ENCODE results near the gene BMP6.

BMP6 gene

DNA sequence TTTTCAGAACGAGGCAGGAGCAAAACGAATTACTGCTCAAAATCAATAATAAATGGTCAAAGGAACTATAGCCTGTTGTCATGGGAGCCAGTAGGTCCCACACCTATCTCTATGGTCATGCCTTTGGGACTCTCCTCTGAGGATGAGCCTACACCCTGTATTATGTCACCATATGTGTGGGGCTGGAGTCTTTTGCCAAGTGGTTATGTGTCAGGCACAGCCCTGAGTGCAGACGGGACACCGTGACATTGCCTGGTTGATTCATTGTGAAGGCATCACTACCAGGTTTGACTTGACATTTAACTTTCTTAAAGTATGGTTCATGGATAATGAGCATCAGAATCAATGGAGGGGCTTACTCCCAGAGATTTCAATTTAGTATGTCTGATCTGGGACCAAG, 23.6 kb downstream of the BMP6 start:
- DNase-seq, result no peak

DNA sequence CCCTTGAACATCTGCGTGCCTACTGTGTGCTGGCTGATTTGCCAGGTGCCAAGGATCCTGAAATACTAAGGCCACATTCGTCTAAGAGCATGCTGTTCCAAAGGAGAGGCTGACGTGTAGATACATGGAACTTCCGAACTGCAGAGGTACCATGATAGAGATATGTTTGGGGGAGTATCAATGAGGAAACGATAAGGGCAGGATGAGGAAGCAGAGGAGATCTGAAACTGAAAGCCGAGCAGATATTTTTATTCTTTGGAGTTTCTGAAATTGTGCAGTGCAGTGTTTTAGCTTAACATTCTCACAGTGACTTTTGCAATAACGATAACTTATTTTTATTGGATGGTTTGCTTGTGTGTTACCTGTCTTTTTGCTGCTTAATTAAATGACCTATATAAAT, 24.3 kb downstream of the BMP6 start:
- DNase-seq, result no peak

DNA sequence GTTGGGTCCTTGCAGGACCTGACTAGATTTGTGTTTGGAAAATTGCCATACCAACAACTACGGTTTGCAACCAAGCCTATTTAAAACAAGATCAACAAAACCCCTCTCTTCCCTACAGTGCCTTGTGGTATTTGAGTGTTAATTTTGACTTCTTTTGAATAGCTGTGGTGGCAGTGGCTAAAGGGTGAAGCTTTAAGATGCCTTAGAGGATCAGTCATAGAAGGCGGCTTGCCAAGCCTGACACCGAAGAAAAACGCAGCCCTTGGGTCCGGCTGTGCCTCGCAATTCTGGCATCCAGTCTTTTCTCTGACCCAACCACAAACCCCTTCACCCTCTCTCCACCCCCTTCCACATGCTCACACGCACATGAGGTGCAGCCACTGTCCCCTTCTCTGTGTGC, 32.6 kb downstream of the BMP6 start:
- DNase-seq, result peak; percentile 85

DNA sequence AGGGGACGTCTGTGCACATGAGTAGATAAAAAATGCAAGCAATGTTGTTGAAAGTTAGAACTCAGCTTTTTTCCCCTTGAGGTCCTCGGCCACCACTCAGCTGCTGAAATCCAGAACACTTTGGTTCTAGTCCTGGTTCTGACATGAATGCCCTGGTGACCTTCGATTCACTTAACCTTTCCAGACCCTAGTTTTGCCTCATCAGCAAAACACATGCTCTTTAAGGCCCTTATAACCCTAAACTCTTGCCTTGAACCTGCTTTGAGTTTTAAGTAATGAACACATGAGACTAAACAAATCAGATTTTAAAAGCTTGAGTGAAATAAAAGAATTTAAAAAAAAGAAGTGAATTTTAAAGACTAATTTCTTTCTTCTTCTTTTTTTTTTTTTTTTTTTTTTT, 33.4 kb downstream of the BMP6 start:
- DNase-seq, result no peak

DNA sequence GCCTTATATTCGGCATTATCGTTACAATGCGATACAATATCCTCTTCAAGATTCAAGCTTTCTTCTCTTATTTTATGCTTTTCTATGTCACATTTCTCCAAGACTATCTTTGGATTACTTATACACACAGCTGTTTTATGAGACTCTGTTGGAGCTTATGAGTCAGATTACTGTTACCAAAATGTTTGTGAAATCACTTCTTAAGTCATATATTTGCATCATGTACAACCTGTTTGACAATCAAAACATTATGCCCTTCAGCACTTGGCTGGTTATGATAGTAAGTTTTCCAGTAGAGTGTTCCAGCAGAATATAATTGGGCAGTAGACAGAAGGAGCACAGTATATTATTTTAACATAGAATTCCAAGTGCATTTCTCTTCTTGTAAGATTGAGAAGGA, 35.2 kb downstream of the BMP6 start:
- peak; percentile 15 for DNase-seq

DNA sequence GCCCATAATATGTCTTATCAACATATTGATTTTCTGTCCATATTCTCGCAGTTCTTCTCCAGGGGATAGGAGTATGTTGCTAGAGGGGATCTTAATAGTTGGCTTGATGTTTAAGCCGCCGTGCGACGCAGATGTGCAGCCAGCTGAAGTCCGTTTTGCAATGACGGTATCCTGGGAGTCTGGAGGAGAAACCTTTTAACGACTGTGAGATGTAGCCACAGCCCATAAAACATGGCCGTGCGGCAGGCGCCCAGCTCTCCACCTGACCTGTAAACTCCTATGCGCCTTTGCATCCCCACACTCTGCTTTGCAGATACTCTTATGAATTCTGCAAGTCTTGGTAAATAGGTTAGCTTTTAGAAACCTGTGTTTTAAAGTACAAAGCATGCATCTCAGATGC, 36.9 kb downstream of the BMP6 start:
- DNase-seq, result no peak

DNA sequence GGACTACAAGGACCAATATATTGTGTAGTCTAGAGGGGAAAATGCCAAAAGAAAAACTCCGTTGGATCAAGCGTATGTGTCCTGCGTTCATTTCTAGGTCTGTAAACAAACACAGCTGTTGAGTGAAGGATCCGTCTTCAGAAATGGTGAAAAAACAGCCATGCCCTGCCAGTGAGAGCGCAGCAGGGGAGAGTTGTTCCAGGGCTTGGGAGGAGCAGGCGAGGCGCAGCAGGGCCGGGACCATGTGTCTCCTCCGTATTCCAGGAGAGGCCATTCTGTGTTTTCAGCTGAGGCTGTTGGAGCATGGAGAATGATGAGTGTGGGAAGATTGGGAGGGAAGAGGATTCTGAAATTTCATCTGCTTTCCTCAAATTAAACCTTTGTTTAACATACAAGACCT, 38.0 kb downstream of the BMP6 start:
- DNase-seq, result no peak

DNA sequence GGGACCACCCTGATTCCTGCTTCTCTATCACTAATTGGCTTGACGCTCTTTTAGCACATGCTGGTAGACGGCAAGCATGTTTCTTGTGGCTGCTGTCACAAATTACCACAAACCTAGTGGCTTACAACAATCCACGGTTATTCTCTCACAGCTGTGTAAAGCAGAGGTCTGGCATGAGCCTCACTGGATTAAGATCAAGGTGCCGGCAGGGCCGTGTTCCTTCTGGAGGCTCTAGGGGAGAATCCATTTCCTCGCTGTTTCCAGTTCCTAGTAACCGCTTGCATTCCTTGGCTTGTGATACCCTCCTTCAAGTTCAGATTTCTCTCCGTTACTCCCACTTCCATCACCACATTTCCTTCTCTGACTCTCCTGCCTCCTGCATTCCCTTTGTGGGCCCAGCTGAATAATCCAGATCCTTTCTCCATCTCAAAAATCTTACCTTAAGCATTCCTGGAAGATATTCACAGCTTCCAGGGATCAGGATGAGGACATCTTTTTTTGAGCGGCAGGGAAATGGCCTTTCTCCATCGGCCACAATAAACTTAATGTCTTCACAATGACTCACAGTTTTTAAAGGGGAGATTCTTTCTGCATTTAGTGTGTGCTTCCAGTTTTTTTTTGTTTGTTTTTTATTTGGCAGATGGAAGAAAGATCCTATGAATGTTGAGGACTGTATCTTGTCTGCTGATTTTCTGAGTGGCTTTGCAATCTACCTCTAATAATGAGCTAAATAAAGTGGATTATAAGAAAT, 39.9 kb downstream of the BMP6 start:
- DNase-seq, result no peak

DNA sequence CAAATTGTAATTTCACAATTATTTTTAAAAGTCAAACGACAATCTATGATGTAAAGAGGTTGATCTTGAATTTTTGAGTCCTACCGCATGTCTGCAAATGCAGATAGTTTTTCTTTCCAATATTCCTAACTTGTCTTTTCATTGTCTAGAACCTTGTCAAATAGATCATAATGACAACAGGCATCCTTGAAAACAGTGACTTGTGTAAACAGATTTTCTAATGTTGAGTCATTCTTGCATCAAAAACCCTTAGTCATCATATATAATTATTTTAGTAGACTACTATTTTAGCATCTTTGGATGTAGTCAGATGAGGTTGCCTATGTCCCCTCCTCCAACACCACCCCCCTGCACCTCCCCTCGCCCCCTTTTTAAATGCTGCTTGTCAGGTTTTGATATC, 43.8 kb downstream of the BMP6 start:
- peak; percentile 31 for DNase-seq

DNA sequence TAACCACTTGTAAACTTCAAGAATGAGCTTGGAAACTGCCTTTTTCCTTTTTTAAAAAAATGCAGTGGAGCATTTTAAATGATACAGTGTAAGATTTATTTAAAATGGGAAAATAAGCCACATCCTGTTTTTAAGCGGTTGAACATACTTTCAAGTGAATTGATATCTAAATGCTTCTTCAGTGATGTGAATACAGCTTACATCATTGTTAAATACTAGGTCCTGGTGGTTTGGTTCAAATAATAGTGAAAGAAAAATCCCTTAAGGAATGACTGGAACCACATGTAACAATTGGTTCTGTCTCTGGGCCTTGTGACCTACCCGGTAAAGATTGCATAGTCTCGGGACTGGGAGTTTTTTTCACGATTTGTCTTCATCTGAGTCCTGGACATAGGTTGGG, 44.2 kb downstream of the BMP6 start:
- DNase-seq, result no peak

DNA sequence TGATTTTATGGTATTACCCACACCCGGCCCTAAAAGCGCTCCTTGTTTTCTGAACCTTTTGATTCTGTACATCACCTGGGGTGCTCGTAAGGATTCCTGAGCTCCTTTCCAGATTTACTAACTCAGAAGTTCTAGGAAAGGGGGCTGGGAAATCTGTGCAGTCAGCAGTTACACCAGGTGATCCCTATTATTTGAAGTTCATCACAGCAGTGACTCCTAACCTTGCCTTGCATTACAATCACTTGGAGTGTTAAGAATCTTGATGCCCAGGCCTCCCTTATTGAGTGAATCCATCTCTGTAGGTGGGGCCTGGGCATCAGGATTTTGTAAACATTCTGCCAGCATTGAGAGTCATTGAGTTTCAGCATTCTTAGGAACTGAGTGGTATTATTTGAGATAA, 44.7 kb downstream of the BMP6 start:
- no peak for DNase-seq

DNA sequence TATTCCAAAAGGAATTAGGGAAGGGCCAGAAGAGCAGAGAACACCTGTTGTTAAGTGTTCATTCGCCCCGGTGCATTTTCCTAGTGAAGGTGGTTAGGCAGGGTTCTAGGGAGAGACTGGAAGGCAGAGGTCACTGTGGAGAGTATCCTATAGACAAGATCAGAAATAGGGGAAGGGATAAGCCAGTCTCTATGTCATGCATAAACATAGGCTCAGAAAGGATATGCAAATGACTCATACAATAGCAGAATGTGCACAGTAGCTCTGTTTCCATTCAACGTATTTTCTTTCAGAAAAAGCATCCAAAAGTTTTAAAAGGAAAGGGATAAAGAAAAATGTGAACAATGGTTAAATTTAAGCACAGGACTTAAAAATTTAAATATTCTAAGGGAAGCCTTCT, 47.4 kb downstream of the BMP6 start:
- no peak for DNase-seq

DNA sequence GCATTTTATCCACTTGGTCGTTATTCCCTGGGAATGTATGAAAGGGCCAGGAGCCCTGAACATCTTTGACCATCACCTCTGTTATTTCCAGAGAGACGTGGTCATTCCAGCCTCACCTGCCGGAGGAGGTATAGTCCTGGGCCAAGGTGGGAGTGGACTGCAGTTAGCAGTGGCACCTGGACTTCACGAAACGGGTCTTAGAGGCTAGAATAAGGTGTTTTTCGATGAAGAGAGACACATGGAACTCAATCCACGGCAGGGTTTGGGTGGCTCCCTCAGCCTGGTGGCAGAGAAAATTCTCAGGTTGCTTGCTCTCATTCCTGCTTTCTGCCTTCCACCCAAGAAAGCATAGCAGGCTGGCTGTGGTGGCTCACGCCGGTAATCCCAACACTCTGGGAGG, 48.0 kb downstream of the BMP6 start:
- DNase-seq, result no peak

DNA sequence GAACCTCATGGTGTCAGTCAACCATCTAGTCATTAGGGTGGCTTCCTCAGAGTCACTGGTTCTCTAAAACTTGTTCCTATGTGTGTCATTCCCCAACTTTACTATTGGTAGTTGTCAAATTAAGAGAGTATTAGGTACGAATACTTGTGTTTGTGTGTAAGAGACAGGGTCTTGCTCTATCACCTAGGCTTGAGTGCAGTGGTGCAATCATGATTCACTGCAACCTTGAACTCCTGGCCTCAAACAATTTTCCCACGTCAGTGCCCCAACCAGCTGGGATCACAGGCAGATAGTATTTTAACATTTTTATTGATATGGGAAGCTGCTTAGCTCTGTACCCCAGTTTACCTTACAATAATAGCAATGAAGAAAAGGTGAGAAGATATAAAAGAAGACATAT, 50.6 kb downstream of the BMP6 start:
- DNase-seq, result no peak

DNA sequence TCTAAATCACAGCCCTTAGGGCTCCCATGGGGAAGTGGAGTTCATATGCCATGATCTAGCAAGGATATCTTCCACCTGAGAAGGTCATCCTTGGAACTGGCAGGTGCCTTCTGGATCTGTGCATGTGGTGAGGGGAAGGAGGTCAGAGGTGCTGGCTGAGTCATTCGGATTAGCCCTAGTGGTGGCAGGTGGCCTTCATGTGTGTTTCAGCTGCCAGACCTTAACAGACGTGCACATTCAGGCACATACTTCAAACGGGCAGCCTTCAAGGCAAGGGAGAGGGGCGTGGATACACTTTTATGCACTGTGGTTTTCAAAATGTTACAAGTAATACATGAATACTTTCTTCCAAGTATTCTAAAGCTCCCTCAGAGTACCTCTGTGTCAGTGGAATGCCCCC, 51.2 kb downstream of the BMP6 start:
- DNase-seq, result no peak

DNA sequence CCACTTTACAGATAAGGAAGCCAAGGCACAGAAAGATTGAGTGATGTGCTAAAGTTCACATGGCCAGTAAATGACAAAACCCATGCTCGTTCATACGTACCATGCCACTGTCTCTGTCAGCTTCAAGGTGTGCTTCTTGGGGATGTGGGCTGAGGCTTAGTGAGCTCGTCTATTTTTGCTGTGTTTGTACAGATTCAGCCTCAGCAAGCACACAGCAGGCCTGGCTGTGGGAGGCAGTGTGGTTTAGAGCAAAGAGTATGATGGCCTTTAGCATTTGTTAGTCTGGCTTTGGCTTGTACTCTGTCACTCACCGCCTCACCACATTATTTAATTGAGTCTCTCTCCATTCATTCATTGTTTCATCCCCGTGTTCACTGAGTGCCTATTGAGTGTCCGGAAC, 55.3 kb downstream of the BMP6 start:
- no peak for DNase-seq

DNA sequence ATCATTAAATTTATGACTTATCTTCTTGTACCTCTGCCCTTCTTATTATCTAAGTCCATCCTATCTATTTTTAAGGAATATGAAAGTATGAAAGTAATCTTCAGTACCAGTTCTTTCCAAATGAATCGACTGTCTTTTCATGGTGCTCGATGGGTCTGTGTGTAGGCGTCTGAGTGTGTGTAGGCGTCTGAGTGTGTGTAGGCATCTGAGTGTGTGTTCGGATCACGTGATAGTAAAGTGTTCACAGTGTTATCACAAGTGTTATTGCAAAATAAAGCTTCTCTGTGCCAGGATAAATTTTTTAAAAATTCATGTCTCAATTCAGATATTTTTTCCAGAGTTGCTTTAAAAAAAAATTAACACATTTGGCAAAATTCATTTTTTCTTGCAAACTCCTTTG, 58.3 kb downstream of the BMP6 start:
- no peak for DNase-seq

DNA sequence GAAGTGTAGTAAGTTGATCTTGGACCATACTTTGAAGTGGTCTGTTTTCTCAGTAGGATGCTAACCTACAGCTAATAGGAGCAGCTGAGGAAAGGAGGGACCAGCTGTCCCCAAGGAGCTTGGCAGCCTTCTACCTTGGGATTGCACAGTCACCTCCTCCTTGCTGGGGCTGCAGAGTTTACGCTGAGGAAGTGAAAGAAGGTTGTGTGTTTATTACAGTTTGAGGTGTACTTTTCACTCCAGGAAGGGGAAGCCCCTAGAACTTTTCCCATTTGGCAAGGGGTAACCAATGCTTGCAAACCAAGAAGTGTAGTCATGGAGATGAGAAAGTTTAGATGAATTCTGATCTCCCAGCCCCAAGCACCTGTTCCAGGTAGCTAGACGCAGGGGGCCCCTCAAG, 58.8 kb downstream of the BMP6 start:
- no peak for DNase-seq

DNA sequence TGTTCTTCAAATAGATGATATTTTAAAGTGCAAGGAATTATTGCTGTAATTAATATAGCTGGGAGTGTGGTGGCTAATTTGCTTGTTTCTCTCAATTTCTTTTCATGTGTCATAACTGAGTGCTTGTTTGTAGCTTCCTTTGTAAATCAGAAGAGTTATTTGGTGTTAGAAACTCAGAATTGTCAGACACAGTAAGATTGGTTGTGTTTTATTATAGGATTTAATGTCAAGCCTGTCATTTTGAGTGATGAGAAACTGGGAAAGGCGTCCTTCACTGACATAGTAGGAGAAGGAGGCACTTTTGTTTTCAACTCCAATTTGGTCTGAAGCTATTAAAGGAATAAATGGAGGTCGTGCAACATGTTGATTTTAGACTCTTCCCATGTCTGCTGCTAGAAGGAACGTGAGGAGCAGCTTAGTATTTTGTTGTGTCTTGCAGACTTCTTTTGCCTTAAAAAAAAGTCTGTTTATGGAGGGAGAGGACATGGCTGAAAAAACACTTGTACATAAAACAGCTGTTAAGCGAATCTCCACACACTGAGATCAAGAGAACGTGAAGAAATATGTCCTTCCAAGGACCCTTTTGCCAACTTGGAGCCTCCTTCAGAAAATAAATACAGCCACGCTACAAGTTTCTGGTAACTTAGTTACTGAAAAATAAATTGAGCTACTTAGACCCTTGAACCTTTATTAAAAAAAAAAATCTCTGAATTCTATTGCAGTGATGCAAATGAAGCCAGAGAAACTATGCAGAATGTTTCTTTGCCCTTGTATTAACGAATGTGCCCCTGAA, 59.5 kb downstream of the BMP6 start:
- DNase-seq, result no peak

DNA sequence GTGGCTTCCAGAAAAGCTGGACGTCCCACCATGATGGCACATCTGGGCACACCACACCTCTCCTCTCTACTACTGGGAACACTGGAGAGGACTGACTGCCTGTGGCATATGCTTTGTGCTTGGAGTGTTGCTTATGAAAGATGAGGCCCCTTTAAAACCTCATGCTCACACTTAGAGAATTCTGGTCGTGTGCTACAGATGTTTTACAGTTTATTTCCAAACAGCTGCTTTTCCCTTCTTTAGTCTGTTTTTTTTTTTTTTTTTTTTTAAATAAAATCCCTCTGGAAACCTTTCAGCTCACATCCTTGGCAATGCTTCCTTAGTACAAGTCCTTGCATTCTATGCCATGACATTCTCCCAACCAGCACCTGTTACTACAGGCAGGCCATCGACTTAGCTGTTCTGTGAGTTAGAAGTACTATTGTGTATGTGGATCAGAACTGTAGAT, 60.3 kb downstream of the BMP6 start:
- DNase-seq, result no peak

DNA sequence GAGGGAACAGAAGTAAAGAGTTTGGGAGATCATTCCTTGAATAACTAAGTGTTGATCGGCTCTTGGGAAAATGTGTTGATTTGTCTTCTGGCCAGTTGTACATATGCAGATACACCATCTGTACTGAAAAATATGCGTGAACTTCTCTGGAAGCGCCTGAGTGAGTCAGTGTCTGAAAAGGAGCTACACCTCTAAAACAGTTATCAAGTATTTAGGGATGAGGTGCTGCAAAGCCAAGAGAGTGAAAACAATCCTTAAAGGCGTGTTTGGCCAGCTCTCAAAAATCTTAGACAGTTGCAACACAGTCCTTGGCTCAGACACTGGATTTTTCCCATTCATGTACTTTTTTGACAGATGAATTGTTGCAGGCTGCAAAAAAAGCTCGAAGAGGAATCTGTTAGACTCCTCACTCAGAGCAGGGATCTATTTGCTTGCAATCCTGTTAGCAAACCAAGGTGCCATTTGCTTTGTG, 61.3 kb downstream of the BMP6 start:
- peak; percentile 89 for DNase-seq

DNA sequence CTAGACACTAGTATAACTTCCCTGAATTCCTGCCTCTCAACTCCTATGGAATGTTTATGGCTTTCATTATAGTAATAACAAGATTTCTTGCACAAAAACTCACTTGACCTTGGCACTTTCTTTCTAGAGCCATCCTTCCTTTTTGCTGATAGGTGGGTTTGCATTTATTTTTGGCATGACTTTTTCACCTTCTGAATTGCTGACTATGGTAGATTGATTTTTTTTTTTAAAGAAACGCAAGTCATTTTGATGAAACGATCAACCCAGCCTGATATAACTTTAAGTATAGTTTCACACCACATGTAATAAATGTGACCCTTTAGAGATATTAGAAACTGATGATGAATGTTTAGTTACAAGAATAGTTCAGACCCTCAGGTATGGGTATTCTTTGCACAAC, 61.8 kb downstream of the BMP6 start:
- DNase-seq, result no peak

DNA sequence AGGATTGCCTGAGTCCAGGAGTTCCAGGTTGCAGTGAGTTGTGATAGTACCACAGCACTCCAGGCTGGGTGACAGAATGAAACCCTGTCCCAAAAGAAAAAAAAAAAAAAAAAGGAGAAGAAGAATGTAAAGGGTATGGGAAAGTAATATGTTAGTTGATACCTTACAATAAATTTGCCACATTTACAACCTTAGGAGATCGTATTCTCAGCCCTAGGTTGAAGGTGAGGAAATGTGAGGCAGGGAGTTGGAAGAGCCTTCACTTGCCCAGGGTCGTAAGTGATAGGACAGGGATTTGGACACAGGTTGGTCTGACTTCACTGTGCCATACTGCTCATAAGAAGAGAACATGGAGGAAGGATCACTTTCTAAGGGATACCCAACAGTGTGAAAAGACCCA, 68.6 kb downstream of the BMP6 start:
- DNase-seq, result no peak

DNA sequence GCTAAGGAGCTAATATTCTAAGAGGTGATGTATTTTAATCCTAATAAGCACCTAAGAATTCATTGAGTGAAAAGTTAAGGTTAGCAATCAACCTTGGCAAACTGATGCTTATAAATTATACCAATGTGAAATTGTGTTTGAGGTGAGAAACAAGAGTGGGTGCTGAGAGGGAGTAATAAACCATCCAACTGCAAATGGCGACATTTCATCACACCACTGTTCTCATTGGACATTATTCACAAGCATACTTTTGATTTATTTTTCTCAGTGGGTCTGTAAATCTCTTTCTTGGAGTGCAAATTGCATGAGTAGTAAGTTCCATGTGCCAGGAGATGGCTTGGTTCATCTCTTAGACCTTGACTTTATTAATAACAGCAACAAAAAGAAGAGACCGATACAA, 71.5 kb downstream of the BMP6 start:
- no peak for DNase-seq

DNA sequence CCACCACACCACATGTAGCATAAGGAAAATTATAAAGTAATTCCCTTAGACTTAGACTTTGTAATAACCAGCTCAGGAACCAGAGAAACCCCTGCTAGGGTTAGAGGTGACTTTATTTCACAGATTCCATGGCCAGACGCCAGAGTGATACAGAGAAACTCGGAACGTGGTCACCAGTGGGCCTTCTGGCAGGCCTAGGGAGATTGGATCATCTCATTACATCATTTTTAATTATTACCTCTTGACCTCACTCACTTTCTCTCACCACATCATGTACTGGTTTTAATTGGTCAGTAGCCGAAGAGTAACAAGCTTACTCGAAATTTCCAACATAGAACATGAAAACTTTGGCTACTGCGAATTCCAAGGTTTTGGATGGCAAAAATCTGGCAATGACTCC, 72.9 kb downstream of the BMP6 start:
- DNase-seq, result no peak

Measured in NCI-H226 (cell line).